Hepatocyte (in vitro differentiated cells): ENCODE data around the gene GRB10.

ENCODE experiments used
- CTCF ChIP-seq: fragments of 200-600 bp; sonication (generic); IDR thresholded peaks from 2 replicates; pipeline ENCODE4 v1.5.1; 2016; ENCODE audit warnings: antibody characterized with exemption, mild to moderate bottlenecking; ENCODE audit not compliant: poor library complexity
- EZH2phosphoT487 ChIP-seq: fragments of 200-600 bp; sonication (generic); IDR thresholded peaks from one replicate; pipeline ENCODE4 v1.6.1; 2018; ENCODE audit warnings: antibody characterized with exemption, mild to moderate bottlenecking, low read depth, moderate library complexity; ENCODE audit not compliant: unreplicated experiment, severe bottlenecking

- TF ChIP-seq EZH2phosphoT487 (no peak), CTCF (no peak)
These were observed 148.3 kb downstream of the GRB10 start for GRCh38 chr7:50634378-50634777.
